ENCODE results near the gene ABCA7.

The ABCA7 gene

DNA sequence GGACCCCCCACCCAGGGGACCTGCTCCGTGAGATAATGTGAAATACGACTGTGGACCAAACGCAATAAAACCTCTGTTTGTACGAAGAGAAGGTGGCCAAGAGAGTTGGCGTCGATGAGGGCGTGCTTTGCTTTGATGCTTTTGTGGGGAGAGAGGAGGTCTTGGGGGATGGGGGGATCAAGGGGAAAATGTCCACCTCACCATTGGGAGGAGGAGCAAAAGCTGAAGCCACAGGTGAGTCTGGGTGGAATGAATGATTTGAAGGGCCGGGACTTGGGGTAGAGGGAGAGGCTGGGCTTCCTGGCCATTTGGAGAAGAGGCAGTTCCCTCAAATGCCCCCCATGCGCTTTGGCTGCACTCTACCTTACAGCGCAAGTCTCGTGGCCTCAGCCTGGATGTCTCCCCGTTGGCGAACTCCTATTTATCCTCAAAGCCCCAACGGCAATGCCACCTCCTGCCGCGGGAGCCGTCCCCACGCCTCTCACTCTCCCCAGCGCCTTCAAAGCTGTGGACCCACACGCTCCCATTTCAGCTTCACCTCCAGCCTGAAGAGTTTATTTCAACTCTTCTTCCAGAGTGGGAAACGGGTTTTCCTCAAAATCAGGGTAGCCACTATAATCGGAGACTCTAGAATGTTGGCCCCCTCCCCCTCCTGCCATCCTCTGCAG, 795 bp upstream of the ABCA7 start:
- H3K9ac ChIP-seq (ENCODE audit: low read length) = peak overlapping the region; percentile 82
- H3K4me3 ChIP-seq (ENCODE audit: insufficient read depth, low read length, poor library complexity, severe bottlenecking) = peak overlapping the region; percentile 20
- no peak overlapping the region for H2AFZ ChIP-seq (ENCODE audit: low read depth, low read length, severe bottlenecking)
- H3F3A ChIP-seq (ENCODE audit: insufficient read depth) = peaks cover 36% of the 10 kb centered on the region
- no peaks in the 10 kb centered on the region for H3K9me3 ChIP-seq (ENCODE audit: insufficient read depth, low read length)
- no peaks in the 10 kb centered on the region for H3K9me2 ChIP-seq (replicated peaks; ENCODE audit: insufficient read depth, low read length)
- H3K4me2 ChIP-seq (ENCODE audit: low read depth, low read length, poor library complexity, severe bottlenecking) = peak overlapping the region; percentile 54
- H3K27me3 ChIP-seq (ENCODE audit: low read length) = no peaks in the 10 kb centered on the region
- TF ChIP-seq, protein P1, sequence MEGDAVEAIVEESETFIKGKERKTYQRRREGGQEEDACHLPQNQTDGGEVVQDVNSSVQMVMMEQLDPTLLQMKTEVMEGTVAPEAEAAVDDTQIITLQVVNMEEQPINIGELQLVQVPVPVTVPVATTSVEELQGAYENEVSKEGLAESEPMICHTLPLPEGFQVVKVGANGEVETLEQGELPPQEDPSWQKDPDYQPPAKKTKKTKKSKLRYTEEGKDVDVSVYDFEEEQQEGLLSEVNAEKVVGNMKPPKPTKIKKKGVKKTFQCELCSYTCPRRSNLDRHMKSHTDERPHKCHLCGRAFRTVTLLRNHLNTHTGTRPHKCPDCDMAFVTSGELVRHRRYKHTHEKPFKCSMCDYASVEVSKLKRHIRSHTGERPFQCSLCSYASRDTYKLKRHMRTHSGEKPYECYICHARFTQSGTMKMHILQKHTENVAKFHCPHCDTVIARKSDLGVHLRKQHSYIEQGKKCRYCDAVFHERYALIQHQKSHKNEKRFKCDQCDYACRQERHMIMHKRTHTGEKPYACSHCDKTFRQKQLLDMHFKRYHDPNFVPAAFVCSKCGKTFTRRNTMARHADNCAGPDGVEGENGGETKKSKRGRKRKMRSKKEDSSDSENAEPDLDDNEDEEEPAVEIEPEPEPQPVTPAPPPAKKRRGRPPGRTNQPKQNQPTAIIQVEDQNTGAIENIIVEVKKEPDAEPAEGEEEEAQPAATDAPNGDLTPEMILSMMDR (IDR thresholded peaks at IDR 0.05; ENCODE audit: insufficient read depth, low read length, poor library complexity, severe bottlenecking) = no peak
- TF ChIP-seq EZH2phosphoT487 (conservative IDR thresholded peaks at IDR 0.05; ENCODE audit: low read length) = no peak
- H3K36me3 ChIP-seq (ENCODE audit: low read length) = peaks cover 6% of the 10 kb centered on the region
- peak overlapping the region; percentile 95 for H3K27ac ChIP-seq (ENCODE audit: low read depth, low read length)
- H4K20me1 ChIP-seq (ENCODE audit: low read depth, low read length) = no peaks in the 10 kb centered on the region
- peaks cover 13% of the 10 kb centered on the region for H3K79me2 ChIP-seq (ENCODE audit: insufficient read depth, low read length)

DNA sequence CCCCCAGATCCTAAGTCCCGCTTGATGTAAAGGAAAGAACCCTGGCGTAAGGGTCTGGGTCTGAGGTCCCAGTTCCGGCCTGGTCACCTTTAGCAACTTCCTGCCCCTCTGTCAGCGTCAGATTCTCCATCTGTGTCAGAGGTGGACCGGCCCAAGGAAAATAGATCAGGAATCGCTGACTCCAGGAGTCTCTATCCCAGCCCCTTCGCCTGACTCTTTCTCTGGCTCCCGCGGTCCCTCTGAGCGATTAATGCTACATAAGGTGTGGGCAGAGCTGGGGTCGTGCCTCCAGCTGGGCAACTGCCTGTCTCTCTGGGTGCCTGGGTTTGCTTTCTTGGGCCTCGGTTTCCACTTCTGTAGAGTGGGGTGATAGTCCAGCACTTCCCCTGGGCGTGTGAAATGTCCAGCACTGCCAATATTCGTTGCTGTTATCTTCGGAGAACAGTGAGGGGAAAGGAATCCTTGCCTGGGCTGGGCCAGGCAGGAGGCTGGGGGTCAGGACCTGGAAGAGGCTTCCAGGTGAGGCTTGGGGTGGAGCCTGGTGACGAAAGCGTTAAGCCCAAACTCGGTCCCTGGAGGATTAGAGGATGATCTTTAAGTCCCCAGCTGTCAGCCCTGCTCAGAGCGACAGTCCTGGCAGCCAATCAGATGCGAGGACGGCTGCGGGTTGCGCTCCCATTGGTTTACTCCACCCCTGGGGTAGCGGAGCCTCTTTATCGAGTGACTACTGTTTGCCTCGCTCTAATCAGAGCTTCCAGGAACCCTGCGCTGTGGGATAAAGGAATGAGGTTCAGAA, 767 bp downstream of the ABCA7 start:
- peak overlapping the region; percentile 93 for H3K4me3 ChIP-seq (ENCODE audit: insufficient read depth, low read length, poor library complexity, severe bottlenecking)
- H3K4me2 ChIP-seq (ENCODE audit: low read depth, low read length, poor library complexity, severe bottlenecking) = peak overlapping the region; percentile 83
- peak overlapping the region; percentile 25 for H2AFZ ChIP-seq (ENCODE audit: low read depth, low read length, severe bottlenecking)

DNA sequence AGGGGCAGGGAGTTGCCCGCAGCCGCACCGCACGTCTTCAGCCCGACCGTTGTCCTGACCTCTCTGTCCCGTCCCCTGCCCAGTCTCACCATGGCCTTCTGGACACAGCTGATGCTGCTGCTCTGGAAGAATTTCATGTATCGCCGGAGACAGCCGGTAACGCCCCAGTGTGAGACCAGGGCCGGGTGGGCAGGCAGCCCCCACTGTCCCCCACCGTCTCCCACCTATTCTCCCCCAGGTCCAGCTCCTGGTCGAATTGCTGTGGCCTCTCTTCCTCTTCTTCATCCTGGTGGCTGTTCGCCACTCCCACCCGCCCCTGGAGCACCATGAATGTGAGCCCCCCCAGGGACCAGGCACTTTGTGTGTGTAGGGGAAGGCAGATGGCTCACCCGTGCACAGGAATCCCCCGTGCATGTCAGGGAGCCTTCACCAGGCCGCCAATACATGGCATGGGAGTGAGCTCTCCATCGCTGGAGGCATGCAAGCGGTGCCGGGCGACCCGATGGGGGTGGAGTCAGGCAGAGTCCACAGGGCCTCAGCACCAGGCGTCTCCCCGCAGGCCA, 1.4 kb downstream of the ABCA7 start:
- H3K79me2 ChIP-seq (ENCODE audit: insufficient read depth, low read length) = peaks cover 13% of the 10 kb centered on the region
- no peak for TF ChIP-seq EZH2phosphoT487 (conservative IDR thresholded peaks at IDR 0.05; ENCODE audit: low read length)
- TF ChIP-seq, protein P1 (IDR thresholded peaks at IDR 0.05; ENCODE audit: insufficient read depth, low read length, poor library complexity, severe bottlenecking) = no peak

More for the DNA sequence above, 767 bp downstream of the ABCA7 start:
- Histone ChIP-seq H3K9me2 (replicated peaks; ENCODE audit: insufficient read depth, low read length) (no peaks in the 10 kb centered on the region), H3K27ac (ENCODE audit: low read depth, low read length) (peak overlapping the region; percentile 80), H3K27me3 (ENCODE audit: low read length) (no peaks in the 10 kb centered on the region), H3K36me3 (ENCODE audit: low read length) (peaks cover 10% of the 10 kb centered on the region), H3K9me3 (ENCODE audit: insufficient read depth, low read length) (no peaks in the 10 kb centered on the region), H3F3A (ENCODE audit: insufficient read depth) (peaks cover 36% of the 10 kb centered on the region), H3K79me2 (ENCODE audit: insufficient read depth, low read length) (peaks cover 13% of the 10 kb centered on the region), H3K9ac (ENCODE audit: low read length) (peak overlapping the region; percentile 82), H4K20me1 (ENCODE audit: low read depth, low read length) (no peaks in the 10 kb centered on the region)
- TF ChIP-seq, protein P1 (IDR thresholded peaks at IDR 0.05; ENCODE audit: insufficient read depth, low read length, poor library complexity, severe bottlenecking) = no peak
- no peak for TF ChIP-seq EZH2phosphoT487 (conservative IDR thresholded peaks at IDR 0.05; ENCODE audit: low read length)

More for the DNA sequence above, 1.4 kb downstream of the ABCA7 start:
- Histone ChIP-seq H3K36me3 (ENCODE audit: low read length) (peaks cover 6% of the 10 kb centered on the region), H4K20me1 (ENCODE audit: low read depth, low read length) (no peaks in the 10 kb centered on the region), H3F3A (ENCODE audit: insufficient read depth) (peaks cover 36% of the 10 kb centered on the region), H3K4me2 (ENCODE audit: low read depth, low read length, poor library complexity, severe bottlenecking) (peak overlapping the region; percentile 83), H3K4me3 (ENCODE audit: insufficient read depth, low read length, poor library complexity, severe bottlenecking) (peak overlapping the region; percentile 93), H3K9ac (ENCODE audit: low read length) (peak overlapping the region; percentile 82), H3K27ac (ENCODE audit: low read depth, low read length) (no peak overlapping the region), H3K9me2 (replicated peaks; ENCODE audit: insufficient read depth, low read length) (no peaks in the 10 kb centered on the region), H2AFZ (ENCODE audit: low read depth, low read length, severe bottlenecking) (no peak overlapping the region), H3K27me3 (ENCODE audit: low read length) (no peaks in the 10 kb centered on the region), H3K9me3 (ENCODE audit: insufficient read depth, low read length) (no peaks in the 10 kb centered on the region)

Data from SU-DHL-6 (cell line).